ENCODE results near the gene CHST15.

GRCh38 chr10:124099604-124100003, 6.2 kb upstream of the CHST15 start:
- TF ChIP-seq CTCF (IDR thresholded peaks at IDR 0.05) (no peak), POLR2A (IDR thresholded peaks at IDR 0.05) (no peak)
